ENCODE measurements around the gene ANTXR1. TPM values are rescaled to one million over a fixed set of nuclear protein-coding genes. Genes with fewer than 3 reads are reported as not detected.

ANTXR1 gene
- total RNA-seq, 1 experiment from 2014 or later = 67.4 TPM

- no peak overlapping the region for H3K4me3 ChIP-seq
- peaks cover 15% of the 10 kb centered on the region for H3K4me1 ChIP-seq
- H3K27ac ChIP-seq = no peak overlapping the region
- no peak for DNase-seq
- peaks cover 10% of the 10 kb centered on the region for H3K36me3 ChIP-seq
- H3K27me3 ChIP-seq = no peaks in the 10 kb centered on the region
- H3K9me3 ChIP-seq (replicated peaks) = no peaks in the 10 kb centered on the region
These were observed 4.1 kb downstream of the ANTXR1 start for GRCh38 chr2:69017080-69017479.

- Histone ChIP-seq H3K27ac (no peak overlapping the region), H3K27me3 (no peaks in the 10 kb centered on the region), H3K4me1 (peaks cover 15% of the 10 kb centered on the region), H3K9me3 (replicated peaks) (no peaks in the 10 kb centered on the region), H3K4me3 (no peak overlapping the region), H3K36me3 (peaks cover 10% of the 10 kb centered on the region)
- no peak for DNase-seq
These were observed 4.9 kb downstream of the ANTXR1 start for GRCh38 chr2:69017835-69018234.

GRCh38 chr2:69018678-69019095 is 5.7 kb downstream of the ANTXR1 start:
- Histone ChIP-seq H3K9me3 (replicated peaks) (no peaks in the 10 kb centered on the region), H3K36me3 (peaks cover 11% of the 10 kb centered on the region), H3K27ac (no peak overlapping the region), H3K4me1 (peaks cover 15% of the 10 kb centered on the region), H3K27me3 (no peaks in the 10 kb centered on the region), H3K4me3 (no peak overlapping the region)
- no peak for DNase-seq

DNA sequence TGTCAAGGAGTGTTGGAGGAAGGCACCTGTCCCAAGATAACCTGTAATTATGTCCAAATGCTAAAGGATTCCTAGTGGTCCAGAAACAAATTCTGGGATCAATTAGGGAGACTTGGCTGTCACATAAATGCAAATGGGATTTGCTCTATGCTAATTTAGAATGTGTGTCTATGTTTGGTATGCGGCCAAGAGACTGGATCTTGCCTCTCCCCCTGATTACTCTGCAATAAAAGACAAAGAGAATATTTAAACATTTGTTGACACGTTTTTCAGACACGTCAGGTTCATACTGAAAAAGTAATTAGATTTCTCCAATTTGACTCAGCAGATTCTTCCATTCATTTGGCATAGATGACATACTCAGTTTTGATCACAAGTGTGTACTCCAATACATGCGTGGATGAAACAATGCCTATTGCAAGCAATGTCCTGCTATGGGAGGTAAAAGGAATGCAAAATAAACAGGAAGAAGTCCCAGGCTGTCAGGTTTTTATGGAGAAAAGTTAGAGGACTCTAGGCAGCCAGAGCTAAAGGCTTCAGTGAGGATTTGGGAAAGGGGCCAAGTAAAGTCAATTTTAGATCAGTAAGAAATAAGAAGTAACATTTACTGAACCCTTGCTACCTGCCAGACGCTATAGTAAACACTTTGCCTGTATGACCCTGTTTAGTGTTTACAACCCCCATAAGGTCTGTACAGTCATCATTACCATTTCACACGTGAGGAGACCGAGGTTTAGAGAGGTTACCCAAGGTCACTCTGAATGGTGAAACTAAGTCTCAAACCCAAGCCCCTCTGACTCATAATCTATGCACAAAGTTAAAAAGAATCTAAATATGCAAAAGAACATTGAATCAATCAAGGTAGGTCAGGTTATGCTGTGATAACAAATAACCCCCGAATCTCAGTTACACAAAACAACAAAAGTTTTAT is 7.8 kb downstream of the ANTXR1 start:
- no peaks in the 10 kb centered on the region for H3K27me3 ChIP-seq
- H3K4me1 ChIP-seq = peaks cover 9% of the 10 kb centered on the region
- no peak overlapping the region for H3K27ac ChIP-seq

DNA sequence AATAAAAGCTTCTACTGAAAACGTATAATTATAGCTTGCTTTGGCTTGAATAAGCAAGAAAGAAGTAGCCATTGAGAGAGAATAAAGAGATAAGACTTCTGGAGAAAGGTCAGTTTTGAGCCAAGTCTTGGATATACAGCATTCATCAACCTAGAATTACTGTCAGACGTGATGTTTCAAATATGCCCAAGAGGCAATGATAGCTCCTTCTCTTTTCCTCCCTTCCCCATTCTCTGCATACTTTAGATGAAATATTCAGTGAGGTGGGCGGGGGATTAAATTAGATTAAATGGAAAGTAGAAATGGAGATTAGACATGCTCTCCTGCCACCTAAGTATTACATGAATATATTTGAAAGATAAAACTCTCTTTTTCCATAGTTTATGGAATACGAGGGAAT is 8.7 kb downstream of the ANTXR1 start:
- Histone ChIP-seq H3K4me3 (no peak overlapping the region), H3K27ac (no peak overlapping the region), H3K27me3 (no peaks in the 10 kb centered on the region), H3K36me3 (peaks cover 10% of the 10 kb centered on the region), H3K4me1 (no peaks in the 10 kb centered on the region; the same call in 1 of the 2 replicates), H3K9me3 (replicated peaks) (no peaks in the 10 kb centered on the region)
- no peak for DNase-seq

More for the DNA sequence above, 7.8 kb downstream of the ANTXR1 start:
- H3K36me3 ChIP-seq = peaks cover 12% of the 10 kb centered on the region
- H3K9me3 ChIP-seq (replicated peaks) = no peaks in the 10 kb centered on the region
- no peak for DNase-seq
- H3K4me3 ChIP-seq = no peak overlapping the region

GRCh38 chr2:69022548-69022947 is 9.6 kb downstream of the ANTXR1 start:
- no peaks in the 10 kb centered on the region for H3K4me1 ChIP-seq
- H3K27me3 ChIP-seq = no peaks in the 10 kb centered on the region
- peaks cover 9% of the 10 kb centered on the region for H3K36me3 ChIP-seq
- H3K4me3 ChIP-seq = no peak overlapping the region
- H3K9me3 ChIP-seq (replicated peaks) = no peaks in the 10 kb centered on the region
- no peak for DNase-seq
- no peak overlapping the region for H3K27ac ChIP-seq

DNA sequence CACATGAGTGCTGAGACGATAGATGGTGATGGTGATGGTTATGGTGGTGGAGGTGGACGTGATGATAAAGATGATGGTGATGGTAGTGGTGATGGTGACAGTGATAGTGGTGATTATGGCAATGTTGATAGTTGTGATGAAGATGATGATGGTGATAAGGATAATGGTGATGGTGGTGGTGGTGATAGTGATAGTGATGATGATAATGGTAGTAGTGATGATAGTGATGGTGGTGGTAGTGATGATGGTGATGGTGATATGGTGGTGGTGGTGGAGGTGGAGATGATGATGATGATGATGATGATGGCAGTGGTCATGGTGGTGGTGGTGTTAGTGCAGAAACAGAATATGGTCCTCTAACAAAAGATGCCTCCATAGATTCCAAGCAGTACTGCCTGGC is 10.3 kb downstream of the ANTXR1 start:
- Histone ChIP-seq H3K4me1 (no peaks in the 10 kb centered on the region), H3K36me3 (peaks cover 14% of the 10 kb centered on the region), H3K9me3 (replicated peaks) (no peaks in the 10 kb centered on the region), H3K27me3 (no peaks in the 10 kb centered on the region), H3K27ac (no peak overlapping the region), H3K4me3 (no peak overlapping the region)
- no peak for DNase-seq

GRCh38 chr2:69026026-69026425 is 13.0 kb downstream of the ANTXR1 start:
- H3K27me3 ChIP-seq = no peaks in the 10 kb centered on the region
- no peak overlapping the region for H3K4me3 ChIP-seq
- H3K27ac ChIP-seq = no peak overlapping the region
- peaks cover 8% of the 10 kb centered on the region for H3K36me3 ChIP-seq
- H3K4me1 ChIP-seq = peaks cover 6% of the 10 kb centered on the region
- peak; percentile 24 to 67 for DNase-seq
- H3K9me3 ChIP-seq (replicated peaks) = no peaks in the 10 kb centered on the region

DNA sequence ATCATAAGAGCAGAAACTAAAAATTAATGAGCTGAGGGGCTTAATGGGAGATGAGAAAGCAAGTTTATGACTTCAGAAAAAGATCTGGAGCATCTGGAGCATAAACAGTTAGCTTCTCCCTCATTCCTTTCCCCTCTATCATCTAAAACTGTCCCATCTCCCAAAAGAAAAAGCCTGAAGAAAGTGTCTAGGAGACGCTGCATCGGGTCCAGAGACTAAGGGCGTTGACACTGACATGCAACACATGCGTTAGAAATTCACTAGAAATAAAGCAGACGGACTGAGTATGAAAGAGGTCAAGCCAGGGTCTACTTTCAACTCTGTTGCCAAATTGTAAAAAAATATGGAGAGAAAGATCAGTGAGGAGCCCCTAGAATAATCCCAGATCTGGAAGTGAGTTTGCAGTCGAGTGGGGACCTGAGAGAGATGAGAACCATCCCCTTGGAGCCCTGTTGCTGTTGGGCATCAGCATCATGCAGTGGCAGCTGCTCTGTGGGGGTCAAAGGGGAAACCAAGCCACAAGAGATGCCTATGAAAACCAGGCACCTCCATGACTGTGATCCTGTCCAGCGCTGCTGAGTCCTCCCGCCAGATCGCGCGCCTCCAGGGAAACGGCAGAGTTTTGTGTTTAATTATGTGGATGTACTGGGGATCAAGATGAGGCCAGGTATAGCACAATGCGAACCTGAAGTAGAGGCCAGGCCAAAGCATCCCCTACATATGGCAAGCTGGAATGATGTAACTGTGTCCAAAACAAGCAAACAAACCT is 13.9 kb downstream of the ANTXR1 start:
- Histone ChIP-seq H3K27ac (no peak overlapping the region), H3K4me1 (peaks cover 15% of the 10 kb centered on the region), H3K9me3 (replicated peaks) (no peaks in the 10 kb centered on the region), H3K27me3 (no peaks in the 10 kb centered on the region), H3K36me3 (peaks cover 8% of the 10 kb centered on the region), H3K4me3 (no peak overlapping the region)
- no peak for DNase-seq

- Histone ChIP-seq H3K27me3 (no peaks in the 10 kb centered on the region), H3K36me3 (peaks cover 8% of the 10 kb centered on the region), H3K4me1 (peaks cover 28% of the 10 kb centered on the region), H3K9me3 (replicated peaks) (no peaks in the 10 kb centered on the region), H3K27ac (peak overlapping the region; percentile 73), H3K4me3 (no peak overlapping the region)
- no peak for DNase-seq
These were observed 17.9 kb downstream of the ANTXR1 start for GRCh38 chr2:69030800-69031428.

GRCh38 chr2:69031466-69031865 is 18.5 kb downstream of the ANTXR1 start:
- peak in 1 of 2 experiments; percentile 38 for DNase-seq
- Histone ChIP-seq H3K4me1 (peaks cover 28% of the 10 kb centered on the region), H3K4me3 (no peak overlapping the region), H3K36me3 (peaks cover 13% of the 10 kb centered on the region), H3K27ac (peak overlapping the region; percentile 73), H3K9me3 (replicated peaks) (no peaks in the 10 kb centered on the region), H3K27me3 (no peaks in the 10 kb centered on the region)

- Histone ChIP-seq H3K27me3 (no peaks in the 10 kb centered on the region), H3K4me1 (peaks cover 28% of the 10 kb centered on the region), H3K36me3 (peaks cover 13% of the 10 kb centered on the region), H3K9me3 (replicated peaks) (no peaks in the 10 kb centered on the region), H3K27ac (peak overlapping the region; percentile 73), H3K4me3 (no peak overlapping the region)
- DNase-seq = peak; percentile 82 to 89
These were observed 19.4 kb downstream of the ANTXR1 start for GRCh38 chr2:69032336-69032735.

- peaks cover 28% of the 10 kb centered on the region for H3K4me1 ChIP-seq
- no peaks in the 10 kb centered on the region for H3K9me3 ChIP-seq (replicated peaks)
- H3K27me3 ChIP-seq = no peaks in the 10 kb centered on the region
- no peak overlapping the region for H3K4me3 ChIP-seq
- peaks cover 9% of the 10 kb centered on the region for H3K36me3 ChIP-seq
- peak overlapping the region; percentile 73; the same call in 1 of the 2 replicates for H3K27ac ChIP-seq
- DNase-seq = no peak
These were observed 20.6 kb downstream of the ANTXR1 start for GRCh38 chr2:69033461-69034095.

- Histone ChIP-seq H3K27ac (no peak overlapping the region), H3K36me3 (peaks cover 9% of the 10 kb centered on the region), H3K27me3 (no peaks in the 10 kb centered on the region), H3K4me1 (peaks cover 28% of the 10 kb centered on the region), H3K9me3 (replicated peaks) (no peaks in the 10 kb centered on the region), H3K4me3 (no peak overlapping the region)
- no peak for DNase-seq
These were observed 21.1 kb downstream of the ANTXR1 start for GRCh38 chr2:69034122-69034521.
